Uterus (tissue), 4 donors: Measurements from ENCODE around the gene TRNP1. TPM values are rescaled to one million over a fixed set of nuclear protein-coding genes. Genes with fewer than 3 reads are reported as not detected.

ENCODE experiments used
- DNase-seq, 2 donors: peaks; one replicate each; pipeline ENCODE4 v3.0.0-alpha.2; 2019 to 2020
- H3K27ac ChIP-seq, 2 donors: fragments of 200-600 bp; sonication (generic); 1 replicate in 1 of 2; 2 replicates in 1 of 2; pipeline ENCODE4 v1.5.1; 2016 to 2018
- H3K27me3 ChIP-seq, 2 donors: fragments of 200-600 bp; sonication (generic); one replicate each; pipeline ENCODE4 v1.5.1; 2018 to 2019; ENCODE audit warnings: control low read depth in 1 of 2
- H3K36me3 ChIP-seq, 2 donors: fragments of 200-600 bp; sonication (generic); one replicate each; pipeline ENCODE4 v1.5.1; 2019; ENCODE audit warnings: control low read depth in 1 of 2
- H3K4me1 ChIP-seq, 2 donors: fragments of 200-600 bp; sonication (generic); one replicate each; pipeline ENCODE4 v1.5.1; 2018 to 2019; ENCODE audit warnings: control low read depth in 1 of 2
- H3K4me3 ChIP-seq, 2 donors: fragments of 200-600 bp; sonication (generic); 1 replicate in 1 of 2; 2 replicates in 1 of 2; pipeline ENCODE4 v1.5.1; 2018 to 2019; ENCODE audit warnings: mild to moderate bottlenecking in 1 of 2
- H3K9me3 ChIP-seq, 2 donors: fragments of 200-600 bp; sonication (generic); one replicate each; pipeline ENCODE4 v1.5.1; 2019; ENCODE audit warnings: control low read depth in 1 of 2
- CTCF ChIP-seq, 4 experiments: fragments of 200-600 bp in 2 of 4; fragments of 450-650 bp in 2 of 4; sonication (generic) in 2 of 4; IDR thresholded peaks; one replicate each; pipeline ENCODE4 v1.5.1; 2016 to 2019; ENCODE audit warnings: antibody characterized with exemption in 4 of 4, mild to moderate bottlenecking in 2 of 4, moderate library complexity in 1 of 4
- POLR2A ChIP-seq, 2 donors: fragments of 450-650 bp; IDR thresholded peaks; one replicate each; pipeline ENCODE4 v1.6.1; 2016; ENCODE audit warnings: antibody characterized with exemption in 2 of 2, mild to moderate bottlenecking in 1 of 2, moderate library complexity in 1 of 2
- intact Hi-C: fragments of 100-400 bp; cut with DNase I; formaldehyde crosslinking; loops from one replicate; pipeline ENCODE4 v1.15.1; 2023; ENCODE audit warnings: low total_unique reads
- total RNA-seq, 4 donors: library from RNA; depleted of rRNA in 3 of 4; stranded (reverse); fragments of >200 nt in 3 of 4; gene quantifications; one replicate each; pipeline versions ENCODE4 v1.1.0 to v1.2.4, GENCODE V29; 2014 to 2023
- donor health status: DM: yes; HTN: yes; CAD: no.

Gene TRNP1
- total RNA-seq, 4 donors from 2014 or later, result 1.5 to 11.9 (median 7.2) TPM

GRCh38 chr1:27017207-27017606, 23.7 kb downstream of the TRNP1 start:
- TF ChIP-seq CTCF (IDR thresholded peaks at IDR 0.05) (no peak), POLR2A (IDR thresholded peaks at IDR 0.05) (no peak)
- DNase-seq, result no peak
- H3K27me3 ChIP-seq, result no peaks in the 10 kb centered on the region
- intact Hi-C loops, result no loop called here
- H3K27ac ChIP-seq, result no peak overlapping the region
- H3K4me3 ChIP-seq, result no peak overlapping the region
- no peaks in the 10 kb centered on the region for H3K4me1 ChIP-seq
- no peaks in the 10 kb centered on the region for H3K9me3 ChIP-seq
- no peaks in the 10 kb centered on the region for H3K36me3 ChIP-seq

GRCh38 chr1:27018316-27018715, 24.8 kb downstream of the TRNP1 start:
- Histone ChIP-seq H3K4me1 (no peaks in the 10 kb centered on the region), H3K36me3 (no peaks in the 10 kb centered on the region), H3K27me3 (no peaks in the 10 kb centered on the region), H3K9me3 (no peaks in the 10 kb centered on the region), H3K4me3 (no peak overlapping the region), H3K27ac (no peak overlapping the region)
- intact Hi-C loops, result no loop called here
- TF ChIP-seq CTCF (IDR thresholded peaks at IDR 0.05) (no peak), POLR2A (IDR thresholded peaks at IDR 0.05) (no peak)
- DNase-seq, result no peak

GRCh38 chr1:27021354-27022031, 28.0 kb downstream of the TRNP1 start:
- H3K27ac ChIP-seq, result no peak overlapping the region
- intact Hi-C loops, result no loop called here

GRCh38 chr1:27025718-27026117, 32.2 kb downstream of the TRNP1 start:
- Histone ChIP-seq H3K36me3 (no peaks in the 10 kb centered on the region), H3K4me3 (no peak overlapping the region), H3K4me1 (no peaks in the 10 kb centered on the region), H3K27ac (no peak overlapping the region), H3K9me3 (no peaks in the 10 kb centered on the region), H3K27me3 (no peaks in the 10 kb centered on the region)
- no peak for TF ChIP-seq CTCF (IDR thresholded peaks at IDR 0.05)
- no peak for TF ChIP-seq POLR2A (IDR thresholded peaks at IDR 0.05)
- intact Hi-C loops, result no loop called here
- no peak for DNase-seq

More at GRCh38 chr1:27021354-27022031, 28.0 kb downstream of the TRNP1 start:
- no peak for DNase-seq
- Histone ChIP-seq H3K27me3 (no peaks in the 10 kb centered on the region), H3K4me3 (no peak overlapping the region), H3K9me3 (no peaks in the 10 kb centered on the region), H3K4me1 (no peaks in the 10 kb centered on the region), H3K36me3 (no peaks in the 10 kb centered on the region)
- TF ChIP-seq POLR2A (IDR thresholded peaks at IDR 0.05) (no peak), CTCF (IDR thresholded peaks at IDR 0.05) (no peak)

GRCh38 chr1:27026621-27027574, 33.4 kb downstream of the TRNP1 start:
- peak overlapping the region; percentile 58 to 60 for H3K27ac ChIP-seq
- peak; percentile 54 to 59 for DNase-seq
- no peak for TF ChIP-seq CTCF (IDR thresholded peaks at IDR 0.05)
- no peaks in the 10 kb centered on the region for H3K36me3 ChIP-seq
- no peaks in the 10 kb centered on the region for H3K4me1 ChIP-seq
- H3K27me3 ChIP-seq, result no peaks in the 10 kb centered on the region
- intact Hi-C loops, result no loop called here
- H3K9me3 ChIP-seq, result no peaks in the 10 kb centered on the region
- H3K4me3 ChIP-seq, result no peak overlapping the region
